Fibroblast of skin of scalp (primary cell): ENCODE measurements around the gene THOC7. TPM values are rescaled to one million over a fixed set of nuclear protein-coding genes. Genes with fewer than 3 reads are reported as not detected.
A peak's percentile ranks its signal among the peaks of the same experiment; 100 is the strongest.

Experiments
- DNase-seq: peaks from one replicate; pipeline ENCODE4 v3.0.0-alpha.2; 2013
- polyA plus RNA-seq, 2 experiments: library from polyadenylated mRNA; unstranded; fragments of 120-200 nt; gene quantifications; one replicate each; pipeline ENCODE4 v1.2.1, GENCODE V29; 2013; ENCODE audit not compliant: insufficient read length in 2 of 2

Gene THOC7
- 87.8 TPM for polyA plus RNA-seq (2013, experiment 1 of 2; ENCODE audit: insufficient read length)
- polyA plus RNA-seq (2013, experiment 2 of 2; ENCODE audit: insufficient read length), result 99.1 TPM

- DNase-seq, result peak; percentile 76
These were observed at the start of gene THOC7, which contains the start of gene ATXN7 for GRCh38 chr3:63863150-63864007. TSS of gene THOC7 (minus strand) at chr3:63863805. CDS start at chr3:63863790, 15 bp downstream. TSS of gene ATXN7 (plus strand) at chr3:63863867. CDS start at chr3:63912599, 48,732 bp downstream.

- DNase-seq, result no peak
These were observed 49.4 kb upstream of the THOC7 start for GRCh38 chr3:63912768-63913588.

GRCh38 chr3:63911873-63912767 lies 48.5 kb upstream of the THOC7 start, which contains the start of gene SCAANT1:
TSS of gene SCAANT1 (minus strand) at chr3:63912383.
- DNase-seq, result peak; percentile 92

GRCh38 chr3:63911509-63911872 lies 47.9 kb upstream of the THOC7 start:
- no peak for DNase-seq

- DNase-seq, result no peak
These were observed 47.3 kb upstream of the THOC7 start for GRCh38 chr3:63910891-63911290.

- DNase-seq, result no peak
These were observed 46.4 kb upstream of the THOC7 start for GRCh38 chr3:63910001-63910400.

- no peak for DNase-seq
These were observed 45.8 kb upstream of the THOC7 start for GRCh38 chr3:63909431-63909830.

- DNase-seq, result no peak
These were observed 45.2 kb upstream of the THOC7 start for GRCh38 chr3:63908776-63909175.

- peak; percentile 44 for DNase-seq
These were observed 44.6 kb upstream of the THOC7 start for GRCh38 chr3:63908081-63908736.

- no peak for DNase-seq
These were observed 42.4 kb upstream of the THOC7 start for GRCh38 chr3:63905731-63906620.

GRCh38 chr3:63900459-63900858 lies 36.9 kb upstream of the THOC7 start:
- no peak for DNase-seq

GRCh38 chr3:63900010-63900409 lies 36.4 kb upstream of the THOC7 start:
- no peak for DNase-seq

- DNase-seq, result peak; percentile 45
These were observed 32.9 kb upstream of the THOC7 start for GRCh38 chr3:63896332-63897030.

- DNase-seq, result no peak
These were observed 32.0 kb upstream of the THOC7 start for GRCh38 chr3:63895422-63896189.

- DNase-seq, result no peak
These were observed 29.3 kb upstream of the THOC7 start for GRCh38 chr3:63892773-63893352.

GRCh38 chr3:63891518-63891917 lies 27.9 kb upstream of the THOC7 start:
- DNase-seq, result no peak

GRCh38 chr3:63886858-63887257 lies 23.3 kb upstream of the THOC7 start:
- DNase-seq, result no peak

- DNase-seq, result no peak
These were observed 17.0 kb upstream of the THOC7 start for GRCh38 chr3:63880653-63881052.
